GM12878 (cell line): ENCODE measurements around the gene KDM8. TPM values are rescaled to one million over a fixed set of nuclear protein-coding genes. Genes with fewer than 3 reads are reported as not detected.

Source experiments
- ATAC-seq: fragments of 200-7000 bp; cut with Tn5 transposase; 3 replicates; pipeline ENCODE4 v1.9.1; 2020; ENCODE audit warnings: mild to moderate bottlenecking, moderate library complexity
- BruUV-seq: library from RNA; stranded (reverse); fragments of 400-500 nt; replicated peaks from 2 replicates; lab custom pipeline; 2021; lab: Mats Ljungman, UMichigan
- CTCF ChIA-PET: fragments of 300-600 bp; sonication (Branson Sonifier 250); formaldehyde crosslinking; extraction: SDS; loops from one replicate; lab custom pipeline; 2021; ENCODE audit warnings: inconsistent platforms; lab: Yijun Ruan, JAX
- POLR2A ChIA-PET: fragments of 350-600 bp; formaldehyde crosslinking; extraction: SDS; loops from one replicate; lab custom pipeline; 2021; ENCODE audit warnings: inconsistent platforms; lab: Charles Lee
- RAD21 ChIA-PET: fragments of 300-600 bp; sonication (Branson Sonifier 250); formaldehyde crosslinking; loops from one replicate; lab custom pipeline; 2023; ENCODE audit warnings: antibody characterized with exemption; ENCODE audit not compliant: unreplicated experiment; lab: Charles Lee
- SMC1A ChIA-PET: fragments of 300-600 bp; sonication (Branson Sonifier 250); formaldehyde crosslinking; loops from one replicate; lab custom pipeline; 2023; ENCODE audit not compliant: unreplicated experiment, uncharacterized antibody; lab: Charles Lee
- DNase-seq: peaks from one replicate; pipeline ENCODE4 v3.0.0-alpha.2; 2011; ENCODE audit warnings: low read depth, low spot score
- FAIRE-seq: peaks from 3 replicates; lab custom pipeline; 2011; peaks lifted over from hg19 to GRCh38; lab: Jason Lieb, UNC
- H2AFZ ChIP-seq: 2 replicates; pipeline ENCODE4 v1.6.0; 2011; ENCODE audit warnings: low read depth, low read length, control low read depth; ENCODE audit not compliant: control insufficient read depth
- H3K27ac ChIP-seq: 2 replicates; pipeline ENCODE4 v1.5.1; 2011; ENCODE audit warnings: control low read depth; ENCODE audit not compliant: control insufficient read depth, insufficient read depth
- H3K27me3 ChIP-seq, 2 experiments: replicated peaks in 1 of 2; 2 replicates each; pipeline versions ENCODE4 v1.6.0 to v1.6.1; 2011; ENCODE audit warnings: low read length in 1 of 2; ENCODE audit not compliant: control insufficient read depth in 2 of 2, insufficient read depth in 2 of 2
- H3K36me3 ChIP-seq, 2 experiments: 2 replicates each; pipeline ENCODE4 v1.5.1; 2011; ENCODE audit warnings: low read length in 1 of 2; ENCODE audit not compliant: control insufficient read depth in 2 of 2, insufficient read depth in 2 of 2
- H3K4me1 ChIP-seq: 2 replicates; pipeline ENCODE4 v1.6.1; 2011; ENCODE audit warnings: mild to moderate bottlenecking, low read length, moderate library complexity, mixed read lengths; ENCODE audit not compliant: control insufficient read depth, insufficient read depth
- H3K4me2 ChIP-seq: 2 replicates; pipeline ENCODE4 v1.6.0; 2011; ENCODE audit warnings: control low read depth; ENCODE audit not compliant: control insufficient read depth, insufficient read depth
- H3K4me3 ChIP-seq: fragments of 200-600 bp; sonication (generic); 2 replicates; pipeline ENCODE4 v1.5.1; 2016
- H3K79me2 ChIP-seq: 2 replicates; pipeline ENCODE4 v1.6.0; 2011; ENCODE audit warnings: low read length; ENCODE audit not compliant: control insufficient read depth, insufficient read depth
- H3K9ac ChIP-seq: 2 replicates; pipeline ENCODE4 v1.8.0; 2011; ENCODE audit warnings: low read length, control low read depth, mixed read lengths; ENCODE audit not compliant: control insufficient read depth, insufficient read depth
- H3K9me3 ChIP-seq: replicated peaks from 3 replicates; pipeline ENCODE4 v1.5.1; 2011; ENCODE audit warnings: mild to moderate bottlenecking, low read length; ENCODE audit not compliant: control insufficient read depth, insufficient read depth
- H4K20me1 ChIP-seq: 2 replicates; pipeline ENCODE4 v1.6.0; 2011; ENCODE audit not compliant: control insufficient read depth, insufficient read depth
- EGR1 ChIP-seq, 2 experiments: IDR thresholded peaks; 1 replicate in 1 of 2; 2 replicates in 1 of 2; pipeline ENCODE4 v1.6.1; 2011 to 2012; ENCODE audit warnings: low read depth in 2 of 2, low read length in 2 of 2, borderline replicate concordance in 1 of 2, mild to moderate bottlenecking in 1 of 2, moderate library complexity in 1 of 2
- KDM1A ChIP-seq: fragments of 200-600 bp; sonication (generic); IDR thresholded peaks from 2 replicates; pipeline ENCODE4 v1.6.1; 2016; ENCODE audit warnings: borderline replicate concordance
- MXI1 ChIP-seq: fragments of 150-350 bp; IDR thresholded peaks from 2 replicates; pipeline ENCODE4 v1.6.1; 2011; ENCODE audit warnings: low read depth, mild to moderate bottlenecking, inconsistent platforms, low read length, improper control_type of control experiment
- STAT3 ChIP-seq: IDR thresholded peaks from 2 replicates; pipeline ENCODE4 v1.6.1; 2011; ENCODE audit warnings: low read depth, low read length, improper control_type of control experiment
- ZBTB33 ChIP-seq: fragments of 450-650 bp; IDR thresholded peaks from 2 replicates; pipeline ENCODE4 v1.6.1; 2017; ENCODE audit warnings: mild to moderate bottlenecking
- ZBTB40 ChIP-seq: fragments of 450-650 bp; IDR thresholded peaks from 2 replicates; pipeline ENCODE4 v1.6.1; 2016; ENCODE audit warnings: mild to moderate bottlenecking, moderate library complexity, borderline replicate concordance
- WGBS: methylation state at CpG from one replicate; pipeline ENCODE4 v1.1.6; 2016; ENCODE audit warnings: low lambda C conversion rate; ENCODE audit not compliant: insufficient replicate concordance, insufficient coverage; ENCODE audit errors: missing lambda C conversion rate; 5-methylcytosine and 5-hydroxymethylcytosine counted together
- in situ Hi-C: fragments of 300-500 bp; cut with MboI; formaldehyde crosslinking; loops from 9 replicates; pipeline ENCODE4 v1.14.3; 2018; ENCODE audit warnings: mixed read lengths
- intact Hi-C: fragments of 100-400 bp; cut with micrococcal nuclease; formaldehyde crosslinking; loops from one replicate; pipeline ENCODE4 v1.14.2; 2022; ENCODE audit not compliant: unreplicated experiment
- polyA plus RNA-seq, 11 experiments: library from polyadenylated mRNA; depleted of rRNA in 4 of 11; unstranded in 6 of 11; stranded (reverse) in 5 of 11; fragments of >200 nt; fragmentation: Nextera tagmentation in 4 of 11; fragmentation: Illumina TruSeq in 1 of 11; extraction: Ambion mirVana in 4 of 11; extraction: Trizol in 1 of 11; gene quantifications; 1 replicate in 1 of 11; 2 replicates in 10 of 11; pipeline versions ENCODE4 v1.2.1 to v1.2.3, GENCODE V29; 2011 to 2016; ENCODE audit warnings: inconsistent platforms in 2 of 11, missing spikeins in 2 of 11, low read depth in 1 of 11
- total RNA-seq, 4 experiments: library from RNA; depleted of rRNA in 3 of 4; stranded (reverse); fragments of >200 nt in 3 of 4; fragmentation: Illumina TruSeq in 1 of 4; extraction: Trizol in 1 of 4; gene quantifications; 2 replicates each; pipeline versions ENCODE4 v1.2.1 to v1.2.3, GENCODE V29; 2013 to 2021

The KDM8 gene
- total and polyA plus RNA-seq, 10 of the 15 experiments (the other 5 are each of a cell fraction or from before 2014, with no cell fraction given) = 0.79 to 8.9 (median 5.8) TPM

- Histone ChIP-seq H3K4me1 (peaks cover 13% of the 10 kb centered on the region), H3K79me2 (no peaks in the 10 kb centered on the region), H3K4me3 (no peak overlapping the region), H3K4me2 (no peak overlapping the region), H3K27ac (no peak overlapping the region), H3K9me3 (no peaks in the 10 kb centered on the region; the same call in 2 of the 3 replicates), H3K9ac (no peak overlapping the region), H3K27me3 (no peaks in the 10 kb centered on the region), H4K20me1 (no peaks in the 10 kb centered on the region), H2AFZ (no peak overlapping the region), H3K36me3 (no peaks in the 10 kb centered on the region)
- ChIA-PET POLR2A (no interaction called here), RAD21 (interaction anchor here (1.3 to 1.7 kb wide), 2 partner anchors 38 to 40 kb away, joined by 3 to 5 read pairs; no protein-coding TSS in a partner anchor), SMC1A (interaction anchor here (1.0 to 3.6 kb wide), 3 partner anchors 18 to 202 kb away, joined by 3 to 26 read pairs (median 3); no protein-coding TSS in a partner anchor), CTCF (interaction anchor here (0.8 to 7.6 kb wide), 4 partner anchors 9 to 39 kb away, joined by 3 to 52 read pairs (median 5); no protein-coding TSS in a partner anchor)
- ATAC-seq (no peak), FAIRE-seq (no peak), DNase-seq (no peak)
- 75% methylated on average over 4 of the region's 4 CpGs for WGBS
- in situ Hi-C loops (no loop called here), intact Hi-C loops (no loop called here)
- no TSS peak for BruUV-seq
- no peak for TF ChIP-seq KDM1A
- TF ChIP-seq ZBTB40 = no peak
- TF ChIP-seq MXI1 = no peak
- TF ChIP-seq EGR1 (IDR thresholded peaks at IDR 0.05; ENCODE audit: borderline replicate concordance in 1 of 2, low read depth in 2 of 2, low read length in 2 of 2) = no peak
- no peak for TF ChIP-seq ZBTB33
- TF ChIP-seq STAT3 = no peak
Observed at GRCh38 chr16:27197004-27197403, 6.3 kb upstream of the KDM8 start.
